HCT116 (cell line): ENCODE measurements around the gene NCMAP. TPM values are rescaled to one million over a fixed set of nuclear protein-coding genes. Genes with fewer than 3 reads are reported as not detected.

ENCODE experiments used
- ATAC-seq: fragments of 200-7000 bp; cut with Tn5 transposase; 2 replicates; pipeline ENCODE4 v1.9.1; 2020; ENCODE audit warnings: mild to moderate bottlenecking, moderate library complexity
- BruUV-seq: library from RNA; stranded (reverse); fragments of 400-500 nt; replicated peaks from 2 replicates; lab custom pipeline; 2021; lab: Mats Ljungman, UMichigan
- CTCF ChIA-PET: fragments of 300-600 bp; sonication (Branson Sonifier 250); formaldehyde crosslinking; loops from one replicate; lab custom pipeline; 2021; ENCODE audit warnings: antibody characterized with exemption; lab: Charles Lee
- POLR2A ChIA-PET: fragments of 300-600, 350-600 bp; sonication (Branson Sonifier 250); formaldehyde crosslinking; loops from one replicate; lab custom pipeline; 2021; ENCODE audit warnings: antibody characterized with exemption; lab: Charles Lee
- RAD21 ChIA-PET, 2 experiments: fragments of 300-600 bp; sonication (Branson Sonifier 250); formaldehyde crosslinking; loops; one replicate each; lab custom pipeline; 2023; ENCODE audit warnings: low total read pairs in 2 of 2; ENCODE audit not compliant: uncharacterized antibody in 2 of 2, unreplicated experiment in 2 of 2, low non-redundant PET in 1 of 2; lab: Charles Lee
- DNase-seq: peaks from one replicate; pipeline ENCODE4 v3.0.0-alpha.2; 2010; ENCODE audit warnings: low read depth, low spot score
- H2AFZ ChIP-seq: fragments of 200-600 bp; shearing (Covaris generic), sonication (generic); 2 replicates; pipeline ENCODE4 v1.6.1; 2017; ENCODE audit warnings: low read depth, mixed run types, mixed read lengths, antibody characterized with exemption, low read length; ENCODE audit not compliant: poor library complexity, severe bottlenecking
- H3K27ac ChIP-seq: 2 replicates; pipeline ENCODE4 v1.5.1; 2012; ENCODE audit warnings: low read depth, low read length
- H3K27me3 ChIP-seq: fragments of 200-600 bp; sonication (generic); 2 replicates; pipeline ENCODE4 v1.6.1; 2016; ENCODE audit warnings: mixed run types, low read length, mixed read lengths; ENCODE audit not compliant: insufficient read depth
- H3K36me3 ChIP-seq, 2 experiments: fragments of 200-500 bp in 1 of 2; fragments of 200-600 bp in 1 of 2; sonication (Bioruptor generic) in 1 of 2; sonication (generic) in 1 of 2; 2 replicates each; pipeline versions ENCODE4 v1.5.1 to v1.6.1; 2014 to 2016; ENCODE audit warnings: low read length in 2 of 2, inconsistent platforms in 1 of 2, mixed read lengths in 1 of 2, mixed run types in 1 of 2; ENCODE audit not compliant: insufficient read depth in 2 of 2, control insufficient read depth in 1 of 2
- H3K4me1 ChIP-seq, 2 experiments: fragments of 200-600 bp in 1 of 2; sonication (generic) in 1 of 2; 2 replicates each; pipeline versions ENCODE4 v1.5.1 to v1.6.1; 2012 to 2017; ENCODE audit warnings: low read length in 2 of 2, inconsistent platforms in 1 of 2, mild to moderate bottlenecking in 1 of 2, mixed read lengths in 1 of 2, mixed run types in 1 of 2, moderate library complexity in 1 of 2; ENCODE audit not compliant: insufficient read depth in 2 of 2, control insufficient read depth in 1 of 2
- H3K4me2 ChIP-seq: fragments of 200-600 bp; sonication (generic); 2 replicates; pipeline ENCODE4 v1.6.1; 2017; ENCODE audit warnings: mixed run types, low read length, mixed read lengths
- H3K4me3 ChIP-seq, 2 experiments: fragments of 200-600 bp in 1 of 2; sonication (generic) in 1 of 2; replicated peaks in 1 of 2; 2 replicates each; pipeline ENCODE4 v1.5.1; 2011 to 2016; ENCODE audit warnings: low read length in 2 of 2, control low read depth in 1 of 2, low read depth in 1 of 2, mild to moderate bottlenecking in 1 of 2, mixed read lengths in 1 of 2, mixed run types in 1 of 2
- H3K79me2 ChIP-seq: fragments of 200-600 bp; sonication (generic); 2 replicates; pipeline ENCODE4 v1.6.1; 2017; ENCODE audit warnings: mild to moderate bottlenecking, mixed run types, low read length, moderate library complexity, mixed read lengths; ENCODE audit not compliant: insufficient read depth
- H3K9ac ChIP-seq: fragments of 200-600 bp; sonication (generic); 2 replicates; pipeline ENCODE4 v1.6.1; 2016; ENCODE audit warnings: low read length, mixed read lengths
- H3K9me2 ChIP-seq: fragments of 200-600 bp; sonication (generic), shearing (Covaris generic); 2 replicates; pipeline ENCODE4 v1.6.1; 2017; ENCODE audit warnings: mixed run types, mild to moderate bottlenecking, moderate library complexity; ENCODE audit not compliant: insufficient read depth
- H3K9me3 ChIP-seq, 2 experiments: fragments of 200-500 bp in 1 of 2; fragments of 200-600 bp in 1 of 2; sonication (Bioruptor generic) in 1 of 2; sonication (generic) in 1 of 2; 2 replicates each; pipeline ENCODE4 v1.6.1; 2014 to 2017; ENCODE audit warnings: low read length in 2 of 2, mixed read lengths in 2 of 2, inconsistent platforms in 1 of 2, low read depth in 1 of 2, mild to moderate bottlenecking in 1 of 2, mixed run types in 1 of 2, moderate library complexity in 1 of 2; ENCODE audit not compliant: control insufficient read depth in 1 of 2, insufficient read depth in 1 of 2
- H4K20me1 ChIP-seq: fragments of 200-600 bp; sonication (generic), shearing (Covaris generic); 2 replicates; pipeline ENCODE4 v1.6.1; 2017; ENCODE audit warnings: mixed run types, mild to moderate bottlenecking, moderate library complexity; ENCODE audit not compliant: insufficient read depth
- ATF3 ChIP-seq: IDR thresholded peaks from 2 replicates; pipeline ENCODE4 v1.6.1; 2012
- EGR1 ChIP-seq: IDR thresholded peaks from 2 replicates; pipeline ENCODE4 v1.6.1; 2012; ENCODE audit warnings: low read depth
- EZH2 ChIP-seq: fragments of 200-600 bp; sonication (generic); IDR thresholded peaks from 2 replicates; pipeline ENCODE4 v1.6.1; 2017; ENCODE audit warnings: antibody characterized with exemption, mixed run types
- EZH2phosphoT487 ChIP-seq: fragments of 200-600 bp; IDR thresholded peaks from 2 replicates; pipeline ENCODE4 v1.6.1; 2018; ENCODE audit warnings: antibody characterized with exemption, borderline replicate concordance
- JUND ChIP-seq: IDR thresholded peaks from 2 replicates; pipeline ENCODE4 v1.6.1; 2012
- POLR2A ChIP-seq: IDR thresholded peaks from 2 replicates; pipeline ENCODE4 v1.7.0; 2011; ENCODE audit warnings: borderline replicate concordance; ENCODE audit not compliant: insufficient read depth, insufficient read length; ENCODE audit errors: extremely low read depth
- RAD21 ChIP-seq: IDR thresholded peaks from 2 replicates; pipeline ENCODE4 v1.6.1; 2012; ENCODE audit warnings: low read depth, mild to moderate bottlenecking
- SIN3A ChIP-seq: IDR thresholded peaks from 2 replicates; pipeline ENCODE4 v1.6.1; 2012; ENCODE audit warnings: low read depth
- SP1 ChIP-seq: IDR thresholded peaks from 2 replicates; pipeline ENCODE4 v1.6.1; 2012; ENCODE audit warnings: low read depth
- SRF ChIP-seq: IDR thresholded peaks from 2 replicates; pipeline ENCODE4 v1.6.1; 2012; ENCODE audit warnings: low read depth
- TCF7L2 ChIP-seq: IDR thresholded peaks from 2 replicates; pipeline ENCODE4 v1.7.0; 2011; ENCODE audit warnings: borderline replicate concordance, inconsistent platforms; ENCODE audit not compliant: insufficient read depth, insufficient read length; ENCODE audit errors: extremely low read depth
- YY1 ChIP-seq: IDR thresholded peaks from 2 replicates; pipeline ENCODE4 v1.6.1; 2011; ENCODE audit warnings: low read length, low read depth, moderate library complexity, mild to moderate bottlenecking; ENCODE audit not compliant: insufficient replicate concordance; ENCODE audit errors: extremely low read depth
- ZBTB33 ChIP-seq: IDR thresholded peaks from 2 replicates; pipeline ENCODE4 v1.6.1; 2011; ENCODE audit warnings: mild to moderate bottlenecking, low read length, moderate library complexity; ENCODE audit not compliant: insufficient replicate concordance; ENCODE audit errors: extremely low read depth
- ZFX ChIP-seq: fragments of 450-650 bp; IDR thresholded peaks from 2 replicates; pipeline ENCODE4 v1.6.1; 2017
- intact Hi-C: fragments of 100-400 bp; cut with micrococcal nuclease; formaldehyde crosslinking; loops from 2 replicates; pipeline ENCODE4 v1.10.0; 2022
- total RNA-seq: library from RNA; stranded (reverse); gene quantifications from one replicate; pipeline ENCODE4 v1.2.1, GENCODE V29; 2021; ENCODE audit not compliant: unreplicated experiment
- TF ChIP-seq, protein P1 (sequence below): IDR thresholded peaks from 2 replicates; pipeline ENCODE4 v1.6.1; 2012

NCMAP gene
- total RNA-seq, 1 experiment from 2014 or later: 0.84 TPM

GRCh38 chr1:24554714-24555113 is 1.2 kb upstream of the NCMAP start:
- CTCF ChIA-PET: interaction anchor here (1.1 to 1.5 kb wide), 3 partner anchors 14 to 276 kb away, joined by 3 to 4 read pairs (median 4); no protein-coding TSS in a partner anchor

More at GRCh38 chr1:24554714-24555113, 1.2 kb upstream of the NCMAP start:
- Histone ChIP-seq H3K9ac (no peak overlapping the region), H4K20me1 (no peaks in the 10 kb centered on the region), H3K4me2 (no peak overlapping the region), H3K9me3 (no peaks in the 10 kb centered on the region), H3K9me2 (no peaks in the 10 kb centered on the region), H3K36me3 (no peaks in the 10 kb centered on the region), H2AFZ (no peak overlapping the region), H3K27ac (no peak overlapping the region), H3K27me3 (no peaks in the 10 kb centered on the region), H3K79me2 (no peaks in the 10 kb centered on the region), H3K4me1 (peaks cover 24 to 31% of the 10 kb centered on the region in 2 experiments; a peak in 3 of 4 replicates), H3K4me3 (no peak overlapping the region)
- no peak for ATAC-seq
- ChIA-PET POLR2A (no interaction called here), RAD21 (no interaction called here)
- no peak for TF ChIP-seq RAD21
- TF ChIP-seq, protein P1, sequence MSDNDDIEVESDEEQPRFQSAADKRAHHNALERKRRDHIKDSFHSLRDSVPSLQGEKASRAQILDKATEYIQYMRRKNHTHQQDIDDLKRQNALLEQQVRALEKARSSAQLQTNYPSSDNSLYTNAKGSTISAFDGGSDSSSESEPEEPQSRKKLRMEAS: no peak
- no peak for TF ChIP-seq POLR2A
- no peak for TF ChIP-seq SRF
- no peak for TF ChIP-seq ATF3
- TF ChIP-seq EGR1: no peak
- TF ChIP-seq ZBTB33: no peak
- TF ChIP-seq SIN3A: no peak
- no peak for TF ChIP-seq EZH2phosphoT487
- TF ChIP-seq EZH2: no peak
- no peak for TF ChIP-seq SP1
- TF ChIP-seq ZFX: no peak
- TF ChIP-seq TCF7L2: no peak
- no peak for TF ChIP-seq YY1
- TF ChIP-seq JUND: no peak
- intact Hi-C loops: no loop called here
- BruUV-seq: no TSS peak
- no peak for DNase-seq
